Measurements from ENCODE around the gene ADGRL3.
"Not testable (repeated sequence)": the region's sequence is repeated elsewhere in the genome, so short reads cannot be mapped to it uniquely, and the experiment has no call there.

DNA sequence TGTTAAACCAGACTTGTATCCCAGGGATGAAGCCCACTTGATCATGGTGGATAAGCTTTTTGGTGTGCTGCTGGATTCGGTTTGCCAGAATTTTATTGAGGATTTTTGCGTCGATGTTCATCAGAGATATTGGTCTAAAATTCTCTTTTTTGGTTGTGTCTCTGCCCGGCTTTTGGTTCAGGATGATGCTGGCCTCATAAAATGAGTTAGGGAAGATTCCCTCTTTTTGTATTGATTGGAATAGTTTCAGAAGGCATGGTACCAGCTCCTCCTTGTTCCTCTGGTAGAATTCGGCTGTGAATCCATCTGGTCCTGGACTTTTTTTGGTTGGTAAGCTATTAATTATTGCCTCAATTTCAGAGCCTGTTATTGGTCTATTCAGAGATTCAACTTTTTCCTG, 556.8 kb downstream of the ADGRL3 start:
- not testable (repeated sequence) for TF ChIP-seq CTCF (IDR thresholded peaks at IDR 0.05); EP300 (IDR thresholded peaks at IDR 0.05); POLR2A (IDR thresholded peaks at IDR 0.05; ENCODE audit: low read depth); POLR2AphosphoS5 (IDR thresholded peaks at IDR 0.05)

All from esophagus muscularis mucosa (tissue), 4 donors.